Transverse colon (tissue), 4 donors: ENCODE results near the gene GRIK4. TPM values are rescaled to one million over a fixed set of nuclear protein-coding genes. Genes with fewer than 3 reads are reported as not detected.
A peak's percentile ranks its signal among the peaks of the same experiment; 100 is the strongest.

Source experiments
- DNase-seq: peaks from one replicate; pipeline ENCODE4 v3.0.0-alpha.2; 2019
- H3K27ac ChIP-seq, 4 donors: fragments of 200-600 bp; sonication (generic); 2 replicates each; pipeline ENCODE4 v1.5.1; 2016 to 2018; ENCODE audit warnings: inconsistent platforms in 4 of 4
- H3K27me3 ChIP-seq: fragments of 200-600 bp; sonication (generic); 2 replicates; pipeline ENCODE4 v1.5.1; 2017; ENCODE audit warnings: inconsistent platforms
- H3K36me3 ChIP-seq, 4 donors: fragments of 200-600 bp; sonication (generic); 2 replicates each; pipeline ENCODE4 v1.5.1; 2017 to 2019; ENCODE audit warnings: inconsistent platforms in 4 of 4
- H3K4me1 ChIP-seq, 4 donors: fragments of 200-600 bp; sonication (generic); 2 replicates each; pipeline ENCODE4 v1.5.1; 2017 to 2020; ENCODE audit warnings: inconsistent platforms in 4 of 4
- H3K4me3 ChIP-seq, 4 donors: fragments of 200-600 bp; sonication (generic); 1 replicate in 1 of 4; 2 replicates in 3 of 4; pipeline versions ENCODE4 v1.5.1 to v1.6.1; 2017 to 2019; ENCODE audit warnings: inconsistent platforms in 4 of 4
- H3K9me3 ChIP-seq, 2 donors: fragments of 200-600 bp; sonication (generic); 2 replicates each; pipeline ENCODE4 v1.5.1; 2017 to 2019; ENCODE audit warnings: inconsistent platforms in 2 of 2
- EP300 ChIP-seq: sonication (generic); formaldehyde crosslinking; IDR thresholded peaks from one replicate; pipeline ENCODE4 v1.6.1; 2017; ENCODE audit warnings: antibody characterized with exemption, low read depth
- POLR2A ChIP-seq: fragments of 450-650 bp; IDR thresholded peaks from one replicate; pipeline ENCODE4 v1.6.1; 2016; ENCODE audit warnings: antibody characterized with exemption, mild to moderate bottlenecking, moderate library complexity
- POLR2AphosphoS5 ChIP-seq, 3 donors: sonication (generic); formaldehyde crosslinking; IDR thresholded peaks; one replicate each; pipeline ENCODE4 v1.6.1; 2016; ENCODE audit warnings: antibody characterized with exemption in 3 of 3
- WGBS, 2 donors: methylation state at CpG; one replicate each; pipeline ENCODE4 v1.1.5; 2018; ENCODE audit warnings: low coverage in 1 of 2; 5-methylcytosine and 5-hydroxymethylcytosine counted together
- in situ Hi-C, 4 donors: fragments of 200-750 bp; cut with MboI; loops; one replicate each; pipeline versions ENCODE4 v1.15.0 to v1.15.1; 2017; ENCODE audit warnings: low sequenced_read_pairs in 3 of 4, low pct_ligation_motif_present in 1 of 4, low pct_unique_long_range_greater_than_20kb in 1 of 4
- intact Hi-C: fragments of 100-400 bp; cut with DNase I; formaldehyde crosslinking; loops from one replicate; pipeline ENCODE4 v1.15.1; 2023; ENCODE audit warnings: low total_unique reads
- total RNA-seq, 4 donors: library from RNA; depleted of rRNA; stranded (reverse); fragments of >200 nt; gene quantifications; one replicate each; pipeline ENCODE4 v1.1.0, GENCODE V29; 2016
- TF ChIP-seq, protein P1 (sequence below), 5 experiments: fragments of 200-600 bp in 3 of 5; fragments of 450-650 bp in 2 of 5; sonication (generic) in 3 of 5; IDR thresholded peaks; 1 replicate in 2 of 5; 2 replicates in 3 of 5; pipeline ENCODE4 v1.5.1; 2016 to 2017; ENCODE audit warnings: antibody characterized with exemption in 5 of 5, inconsistent platforms in 3 of 5, mild to moderate bottlenecking in 2 of 5, moderate library complexity in 1 of 5

The GRIK4 gene
- total RNA-seq, 4 donors from 2014 or later = 2.6 TPM; not detected in 3

- intact Hi-C loops (no loop called here), in situ Hi-C loops (no loop called here)
- DNase-seq = peak; percentile 24
- Histone ChIP-seq H3K4me1 (peaks cover 0 to 16% (median 4%) of the 10 kb centered on the region in 4 donors), H3K27me3 (peaks cover 39% of the 10 kb centered on the region), H3K4me3 (no peak overlapping the region), H3K9me3 (peaks cover 3 to 6% of the 10 kb centered on the region in 2 donors), H3K36me3 (no peaks in the 10 kb centered on the region), H3K27ac (peak overlapping the region; percentile 13 to 46 (median 32))
- TF ChIP-seq POLR2A (no peak), EP300 (no peak), POLR2AphosphoS5 (IDR thresholded peaks at IDR 0.05) (no peak)
- TF ChIP-seq, protein P1, sequence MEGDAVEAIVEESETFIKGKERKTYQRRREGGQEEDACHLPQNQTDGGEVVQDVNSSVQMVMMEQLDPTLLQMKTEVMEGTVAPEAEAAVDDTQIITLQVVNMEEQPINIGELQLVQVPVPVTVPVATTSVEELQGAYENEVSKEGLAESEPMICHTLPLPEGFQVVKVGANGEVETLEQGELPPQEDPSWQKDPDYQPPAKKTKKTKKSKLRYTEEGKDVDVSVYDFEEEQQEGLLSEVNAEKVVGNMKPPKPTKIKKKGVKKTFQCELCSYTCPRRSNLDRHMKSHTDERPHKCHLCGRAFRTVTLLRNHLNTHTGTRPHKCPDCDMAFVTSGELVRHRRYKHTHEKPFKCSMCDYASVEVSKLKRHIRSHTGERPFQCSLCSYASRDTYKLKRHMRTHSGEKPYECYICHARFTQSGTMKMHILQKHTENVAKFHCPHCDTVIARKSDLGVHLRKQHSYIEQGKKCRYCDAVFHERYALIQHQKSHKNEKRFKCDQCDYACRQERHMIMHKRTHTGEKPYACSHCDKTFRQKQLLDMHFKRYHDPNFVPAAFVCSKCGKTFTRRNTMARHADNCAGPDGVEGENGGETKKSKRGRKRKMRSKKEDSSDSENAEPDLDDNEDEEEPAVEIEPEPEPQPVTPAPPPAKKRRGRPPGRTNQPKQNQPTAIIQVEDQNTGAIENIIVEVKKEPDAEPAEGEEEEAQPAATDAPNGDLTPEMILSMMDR (IDR thresholded peaks at IDR 0.05) = no peak
- WGBS, 2 donors = 69 to 73% methylated on average over 5 to 17 of the region's 17 CpGs
These were observed 35.0 kb downstream of the GRIK4 start for GRCh38 chr11:120546312-120547205.

- Histone ChIP-seq H3K4me3 (no peak overlapping the region), H3K9me3 (no peaks in the 10 kb centered on the region), H3K27ac (peak overlapping the region in 3 of 4 donors; percentile 27 to 46 (median 37)), H3K36me3 (no peaks in the 10 kb centered on the region), H3K27me3 (peaks cover 34% of the 10 kb centered on the region), H3K4me1 (peaks cover 0 to 16% (median 4%) of the 10 kb centered on the region in 4 donors)
- intact Hi-C loops (no loop called here), in situ Hi-C loops (no loop called here)
- 68 to 72% methylated on average over 10 of the region's 10 CpGs for WGBS, 2 donors
- TF ChIP-seq, protein P1 (IDR thresholded peaks at IDR 0.05) = no peak
- TF ChIP-seq POLR2A = no peak
- TF ChIP-seq POLR2AphosphoS5 (IDR thresholded peaks at IDR 0.05) = no peak
- no peak for TF ChIP-seq EP300
- no peak for DNase-seq
These were observed 35.8 kb downstream of the GRIK4 start for GRCh38 chr11:120547316-120547715.

- Histone ChIP-seq H3K4me1 (peaks cover 0 to 16% (median 4%) of the 10 kb centered on the region in 4 donors), H3K36me3 (no peaks in the 10 kb centered on the region), H3K9me3 (no peaks in the 10 kb centered on the region), H3K27ac (peak overlapping the region in 2 of 4 donors; percentile 29 to 50), H3K27me3 (peaks cover 30% of the 10 kb centered on the region), H3K4me3 (no peak overlapping the region)
- peak; percentile 46 for DNase-seq
- 38 to 53% methylated on average over 7 to 15 of the region's 15 CpGs for WGBS, 2 donors
- intact Hi-C loops = no loop called here
- in situ Hi-C loops = no loop called here
- TF ChIP-seq POLR2AphosphoS5 (IDR thresholded peaks at IDR 0.05) (peak in 2 of 3 donors; percentile 18 to 23), EP300 (no peak)
These were observed 36.5 kb downstream of the GRIK4 start for GRCh38 chr11:120547811-120548681.

GRCh38 chr11:120548682-120549209 lies 37.2 kb downstream of the GRIK4 start:
- intact Hi-C loops (no loop called here), in situ Hi-C loops (no loop called here)
- H3K27ac ChIP-seq = peak overlapping the region in 1 of 4 donors; percentile 50
- H3K36me3 ChIP-seq = no peaks in the 10 kb centered on the region
- no peaks in the 10 kb centered on the region for H3K9me3 ChIP-seq
- peaks cover 32% of the 10 kb centered on the region for H3K27me3 ChIP-seq
- TF ChIP-seq POLR2AphosphoS5 (IDR thresholded peaks at IDR 0.05) = no peak
- H3K4me1 ChIP-seq = peaks cover 0 to 16% (median 4%) of the 10 kb centered on the region in 4 donors
- H3K4me3 ChIP-seq = no peak overlapping the region
- 66 to 75% methylated on average over 5 to 6 of the region's 6 CpGs for WGBS, 2 donors
- no peak for DNase-seq
